LNCaP clone FGC (cell line): Measurements from ENCODE around the gene TBC1D9B.

Source experiments
- DNase-seq: peaks from one replicate; pipeline ENCODE4 v3.0.0-alpha.2; 2011; ENCODE audit warnings: low read depth
- H3K4me3 ChIP-seq: 2 replicates; pipeline ENCODE4 v1.5.1; 2011; ENCODE audit warnings: mild to moderate bottlenecking, low read depth, low read length, control low read depth
- TF ChIP-seq, protein P1 (sequence below): IDR thresholded peaks from 2 replicates; pipeline ENCODE4 v1.5.1; 2012; ENCODE audit warnings: mild to moderate bottlenecking; ENCODE audit not compliant: control insufficient read depth, insufficient read depth; ENCODE audit errors: extremely low read depth

TBC1D9B gene

DNA sequence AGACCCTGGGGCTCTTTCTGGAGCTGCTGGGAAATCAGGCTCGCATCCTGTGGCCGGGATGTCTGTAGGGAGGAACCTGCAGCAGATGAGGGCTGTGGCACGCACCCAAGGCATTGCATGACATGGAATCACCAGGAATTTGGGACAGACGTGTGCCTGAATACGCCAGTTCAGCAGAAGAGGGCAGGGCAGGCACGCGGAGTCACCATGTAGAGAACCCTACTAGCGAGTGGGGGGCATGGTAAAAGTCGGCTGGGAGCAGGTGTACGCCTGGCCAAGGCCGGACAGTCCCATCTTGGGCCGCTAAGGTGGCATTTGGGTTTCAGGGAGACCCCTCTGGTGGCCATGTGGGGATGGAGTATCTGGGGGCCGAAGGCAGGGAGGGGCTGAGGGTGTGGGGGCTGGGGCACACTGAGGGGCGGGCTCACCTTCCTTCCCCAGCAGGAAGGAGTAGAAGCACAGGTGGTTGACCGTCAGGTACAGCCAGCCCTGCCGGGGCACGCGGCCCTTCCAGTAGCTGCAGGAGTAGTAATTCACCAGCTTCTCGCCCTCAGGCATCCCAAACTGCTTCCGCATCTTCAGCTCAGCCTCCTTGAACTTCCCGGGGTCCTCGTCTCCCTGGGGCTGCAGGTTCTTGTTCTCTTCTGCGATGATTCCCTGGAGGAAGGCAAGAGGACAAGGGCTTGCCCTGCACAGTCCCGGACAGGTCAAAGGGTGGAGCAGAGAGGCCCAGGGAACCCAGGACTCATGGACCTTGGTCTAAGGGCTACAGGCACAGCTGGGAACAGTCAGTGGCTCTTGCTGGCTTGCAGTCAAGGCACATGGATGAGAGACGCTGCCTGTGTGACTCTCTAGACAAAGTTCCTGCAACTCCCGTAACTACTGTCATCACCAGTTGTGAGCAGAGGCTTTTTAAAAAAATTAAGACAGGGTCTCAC lies 13.5 kb downstream of the TBC1D9B start:
- TF ChIP-seq, protein P1, sequence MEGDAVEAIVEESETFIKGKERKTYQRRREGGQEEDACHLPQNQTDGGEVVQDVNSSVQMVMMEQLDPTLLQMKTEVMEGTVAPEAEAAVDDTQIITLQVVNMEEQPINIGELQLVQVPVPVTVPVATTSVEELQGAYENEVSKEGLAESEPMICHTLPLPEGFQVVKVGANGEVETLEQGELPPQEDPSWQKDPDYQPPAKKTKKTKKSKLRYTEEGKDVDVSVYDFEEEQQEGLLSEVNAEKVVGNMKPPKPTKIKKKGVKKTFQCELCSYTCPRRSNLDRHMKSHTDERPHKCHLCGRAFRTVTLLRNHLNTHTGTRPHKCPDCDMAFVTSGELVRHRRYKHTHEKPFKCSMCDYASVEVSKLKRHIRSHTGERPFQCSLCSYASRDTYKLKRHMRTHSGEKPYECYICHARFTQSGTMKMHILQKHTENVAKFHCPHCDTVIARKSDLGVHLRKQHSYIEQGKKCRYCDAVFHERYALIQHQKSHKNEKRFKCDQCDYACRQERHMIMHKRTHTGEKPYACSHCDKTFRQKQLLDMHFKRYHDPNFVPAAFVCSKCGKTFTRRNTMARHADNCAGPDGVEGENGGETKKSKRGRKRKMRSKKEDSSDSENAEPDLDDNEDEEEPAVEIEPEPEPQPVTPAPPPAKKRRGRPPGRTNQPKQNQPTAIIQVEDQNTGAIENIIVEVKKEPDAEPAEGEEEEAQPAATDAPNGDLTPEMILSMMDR, result no peak
- H3K4me3 ChIP-seq, result no peak overlapping the region
- DNase-seq, result no peak

DNA sequence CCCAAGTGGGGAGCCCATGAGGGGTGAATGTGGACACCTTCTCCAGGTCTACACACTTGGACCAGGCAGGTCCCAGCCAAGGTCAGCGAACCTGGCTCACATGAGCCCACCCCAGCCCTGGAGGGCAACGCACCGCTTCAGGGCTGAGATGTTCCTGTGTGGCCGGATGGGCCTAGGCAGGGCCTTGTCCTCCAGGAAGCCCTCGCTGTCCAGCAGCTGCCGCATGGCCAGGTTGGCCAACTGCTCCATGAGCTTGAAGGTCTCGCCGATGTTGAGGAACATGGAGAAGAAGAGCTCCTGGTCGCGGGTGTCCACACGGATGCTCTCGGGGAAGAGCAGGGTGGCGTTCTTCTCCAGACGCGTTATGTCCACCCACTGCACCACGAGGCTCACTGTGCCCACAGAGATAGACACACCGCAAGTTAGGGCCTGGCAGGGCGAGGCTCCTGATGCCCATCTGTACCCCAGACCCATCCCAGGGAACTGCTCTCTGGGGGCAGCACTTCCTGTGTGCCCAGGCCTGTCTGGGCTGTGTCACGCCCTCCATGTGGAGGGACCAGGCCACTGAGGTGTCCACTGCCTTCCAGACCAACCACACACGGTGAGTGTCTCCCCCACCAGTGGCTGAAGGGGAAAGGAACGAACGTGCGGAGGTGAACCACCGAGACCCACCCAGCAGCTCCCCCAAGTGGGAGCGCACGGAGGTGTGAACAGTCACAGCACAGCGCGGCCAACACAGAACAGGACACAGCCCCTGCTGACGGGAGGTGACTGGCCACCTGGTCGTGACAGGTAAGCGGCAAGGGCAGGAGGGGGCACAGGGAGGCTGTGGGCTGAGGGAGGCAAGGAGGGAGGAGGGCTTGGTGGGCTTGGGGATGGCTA lies 14.4 kb downstream of the TBC1D9B start:
- no peak for DNase-seq
- TF ChIP-seq, protein P1, result no peak
- H3K4me3 ChIP-seq, result no peak overlapping the region

DNA sequence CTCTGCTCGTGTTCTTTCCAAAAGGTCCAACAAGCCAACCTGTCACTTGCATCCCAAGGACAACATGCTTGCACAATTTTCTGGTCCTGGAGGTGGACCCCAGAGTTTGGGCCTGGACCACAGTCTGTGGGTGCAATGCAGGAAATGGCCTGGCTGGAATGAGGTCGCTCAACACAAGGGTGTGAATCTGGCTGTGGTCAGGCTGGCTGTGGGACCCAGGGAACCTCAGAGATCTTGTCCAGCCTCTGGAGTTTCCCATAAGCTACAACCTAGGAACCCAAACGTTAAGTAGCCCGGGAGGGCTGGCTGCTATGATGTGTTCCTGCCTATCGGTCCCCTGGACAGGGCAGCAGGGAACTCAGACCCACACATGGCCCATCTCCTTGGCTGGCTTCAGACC lies 15.4 kb downstream of the TBC1D9B start:
- TF ChIP-seq, protein P1, result no peak
- no peak overlapping the region for H3K4me3 ChIP-seq
- DNase-seq, result no peak

DNA sequence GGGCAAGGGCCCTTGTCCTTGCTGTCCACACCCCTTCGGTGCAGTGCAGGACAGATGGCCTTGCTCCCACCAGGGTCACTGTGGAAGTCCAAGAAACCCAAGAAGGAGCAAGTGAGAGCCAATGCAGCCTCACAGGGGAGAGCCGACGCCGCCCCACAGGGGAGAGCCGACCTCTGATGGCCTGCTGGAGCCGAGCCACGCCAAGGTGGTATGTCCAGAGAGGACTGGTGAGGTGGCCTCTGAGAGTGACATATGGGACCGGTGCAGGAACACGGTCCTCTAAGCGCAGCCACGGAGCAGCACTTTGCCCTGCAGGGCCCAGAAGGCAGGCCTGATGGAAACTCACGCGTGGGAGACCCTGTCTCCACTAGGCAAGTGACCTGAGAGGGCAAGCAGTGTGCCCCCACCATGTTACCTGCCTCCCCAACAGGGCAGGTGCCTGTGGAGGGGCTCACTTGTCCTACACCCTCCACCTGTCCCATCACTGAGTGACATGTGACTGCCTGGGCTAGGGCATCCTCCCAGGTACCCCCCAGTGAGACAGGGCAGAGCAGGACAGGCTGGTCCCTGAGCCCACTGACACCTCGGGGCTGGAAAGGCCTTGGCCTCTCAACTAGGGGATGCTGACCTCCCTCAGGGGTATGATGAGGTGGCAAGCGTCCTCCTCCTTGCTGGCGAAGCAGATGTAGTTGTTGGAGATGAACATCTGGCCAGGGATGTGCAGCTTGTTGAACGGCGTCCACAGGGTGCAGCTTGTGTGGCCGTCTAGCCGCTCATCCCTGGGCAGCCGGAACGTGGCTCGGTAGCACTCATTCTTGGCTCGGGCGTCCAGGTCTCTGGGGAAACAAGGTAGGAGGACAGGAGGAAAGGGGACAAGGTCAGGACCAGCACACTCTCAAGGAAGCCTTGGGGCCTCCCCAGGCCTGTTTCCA lies 16.7 kb downstream of the TBC1D9B start:
- TF ChIP-seq, protein P1, result no peak
- DNase-seq, result no peak
- H3K4me3 ChIP-seq, result no peak overlapping the region

GRCh38 chr5:179889885-179890284 lies 17.8 kb downstream of the TBC1D9B start:
- DNase-seq, result no peak
- no peak overlapping the region for H3K4me3 ChIP-seq
- TF ChIP-seq, protein P1, result no peak

GRCh38 chr5:179887802-179888201 lies 19.9 kb downstream of the TBC1D9B start:
- no peak overlapping the region for H3K4me3 ChIP-seq
- DNase-seq, result no peak
- TF ChIP-seq, protein P1, result no peak
